SK-N-SH (cell line): ENCODE data around the gene FADS2.

Experiments used
- CTCF ChIP-seq: fragments of 200-600 bp; sonication (generic); IDR thresholded peaks from 2 replicates; pipeline ENCODE4 v1.6.1; 2017; ENCODE audit warnings: antibody characterized with exemption, mild to moderate bottlenecking, moderate library complexity
- FOXM1 ChIP-seq: IDR thresholded peaks from 2 replicates; pipeline ENCODE4 v1.4.0; 2012; ENCODE audit warnings: low read depth, mild to moderate bottlenecking
- NRF1 ChIP-seq: IDR thresholded peaks from 2 replicates; pipeline ENCODE4 v1.6.1; 2012; ENCODE audit warnings: low read depth, mild to moderate bottlenecking, low read length
- POLR2AphosphoS5 ChIP-seq: IDR thresholded peaks from 2 replicates; pipeline ENCODE4 v1.6.1; 2012; ENCODE audit warnings: low read depth, low read length
- REST ChIP-seq: IDR thresholded peaks from 2 replicates; pipeline ENCODE4 v1.6.1; 2012; ENCODE audit warnings: mild to moderate bottlenecking, low read depth, low read length, moderate library complexity
- RFX5 ChIP-seq: IDR thresholded peaks from 2 replicates; pipeline ENCODE4 v1.6.1; 2012; ENCODE audit warnings: mild to moderate bottlenecking, improper control_type of control experiment, low read length
- TAF1 ChIP-seq: IDR thresholded peaks from 2 replicates; pipeline ENCODE4 v1.6.1; 2012; ENCODE audit warnings: low read depth, mild to moderate bottlenecking, low read length, moderate library complexity, borderline replicate concordance
- USF2 ChIP-seq: fragments of 150-350 bp; IDR thresholded peaks from 2 replicates; pipeline ENCODE4 v1.6.1; 2017; ENCODE audit warnings: antibody characterized with exemption, low read length, low read depth, borderline replicate concordance
- ZBTB33 ChIP-seq: IDR thresholded peaks from 2 replicates; pipeline ENCODE4 v1.4.0; 2012; ENCODE audit warnings: low read depth, borderline replicate concordance

GRCh38 chr11:61907871-61908729, 80.0 kb downstream of the FADS2 start:
- TF ChIP-seq USF2 (no peak), RFX5 (no peak), CTCF (no peak), POLR2AphosphoS5 (no peak), NRF1 (no peak), ZBTB33 (no peak), REST (no peak), TAF1 (no peak), FOXM1 (no peak)
